WTC11 (cell line): ENCODE data around the gene STRA6. TPM values are rescaled to one million over a fixed set of nuclear protein-coding genes. Genes with fewer than 3 reads are reported as not detected.

Source experiments
- ATAC-seq: fragments of 200-7000 bp; cut with Tn5 transposase; 2 replicates; pipeline ENCODE4 v1.10.0; 2021; ENCODE audit warnings: mild to moderate bottlenecking, moderate library complexity
- CTCF ChIA-PET: fragments of 300-600 bp; sonication (Branson Sonifier 250); formaldehyde crosslinking; loops from one replicate; lab custom pipeline; 2021; ENCODE audit warnings: antibody characterized with exemption; lab: Charles Lee
- POLR2A ChIA-PET: fragments of 350-600 bp; sonication (Branson Sonifier 250); formaldehyde crosslinking; loops from one replicate; lab custom pipeline; 2021; ENCODE audit warnings: antibody characterized with exemption; lab: Charles Lee
- DNase-seq: peaks from one replicate; pipeline ENCODE4 v3.0.0; 2021; ENCODE audit warnings: low spot score
- H3K27ac Mint-ChIP-seq: 2 replicates; pipeline ENCODE4 v1.8.0; 2021; ENCODE audit warnings: mixed read lengths
- H3K27me3 Mint-ChIP-seq: 2 replicates; pipeline ENCODE4 v1.8.0; 2021; ENCODE audit warnings: low read depth, mild to moderate bottlenecking, moderate library complexity, mixed read lengths
- H3K36me3 Mint-ChIP-seq: 2 replicates; pipeline ENCODE4 v1.8.0; 2021; ENCODE audit warnings: mixed read lengths
- H3K4me1 Mint-ChIP-seq: 2 replicates; pipeline ENCODE4 v1.8.0; 2022; ENCODE audit warnings: mixed read lengths
- H3K4me3 Mint-ChIP-seq: 2 replicates; pipeline ENCODE4 v1.8.0; 2021; ENCODE audit warnings: mild to moderate bottlenecking, moderate library complexity, mixed read lengths
- H3K9me3 Mint-ChIP-seq: 2 replicates; pipeline ENCODE4 v1.8.0; 2021; ENCODE audit warnings: mixed read lengths
- CBFB ChIP-seq: sonication (generic); formaldehyde crosslinking; IDR thresholded peaks from 2 replicates; pipeline ENCODE4 v1.8.1; 2022; ENCODE audit warnings: mild to moderate bottlenecking, low read depth, missing genetic modification reagents
- ETV6 ChIP-seq: sonication (generic); formaldehyde crosslinking; IDR thresholded peaks from 2 replicates; pipeline ENCODE4 v1.8.1; 2022; ENCODE audit warnings: mild to moderate bottlenecking, missing genetic modification reagents
- FOXP1 ChIP-seq: sonication (generic); formaldehyde crosslinking; IDR thresholded peaks from 2 replicates; pipeline ENCODE4 v1.8.0; 2022; ENCODE audit warnings: missing genetic modification reagents, mild to moderate bottlenecking, moderate library complexity, borderline replicate concordance
- JUN ChIP-seq: sonication (generic); formaldehyde crosslinking; IDR thresholded peaks from 2 replicates; pipeline ENCODE4 v1.8.0; 2023; ENCODE audit warnings: mild to moderate bottlenecking, missing genetic modification reagents
- MXD4 ChIP-seq: fragments of 250-450 bp; sonication (Bioruptor Pico); IDR thresholded peaks from 2 replicates; pipeline ENCODE4 v1.8.0; 2021; ENCODE audit warnings: mild to moderate bottlenecking, moderate library complexity, borderline replicate concordance
- NFE2L1 ChIP-seq: sonication (generic); formaldehyde crosslinking; IDR thresholded peaks from 2 replicates; pipeline ENCODE4 v1.8.1; 2023; ENCODE audit warnings: missing genetic modification reagents
- PRRX2 ChIP-seq: fragments of 250-450 bp; sonication (Bioruptor Pico); IDR thresholded peaks from 2 replicates; pipeline ENCODE4 v1.8.0; 2021; ENCODE audit warnings: mild to moderate bottlenecking
- SMAD4 ChIP-seq: sonication (generic); formaldehyde crosslinking; IDR thresholded peaks from 2 replicates; pipeline ENCODE4 v1.8.0; 2022; ENCODE audit warnings: mild to moderate bottlenecking, missing genetic modification reagents
- TEAD1 ChIP-seq: sonication (generic); formaldehyde crosslinking; IDR thresholded peaks from 2 replicates; pipeline ENCODE4 v1.8.0; 2022; ENCODE audit warnings: mild to moderate bottlenecking, missing genetic modification reagents
- ZBTB21 ChIP-seq: sonication (generic); formaldehyde crosslinking; IDR thresholded peaks from 2 replicates; pipeline ENCODE4 v1.8.1; 2023; ENCODE audit warnings: mild to moderate bottlenecking, missing genetic modification reagents, borderline replicate concordance
- ZNF263 ChIP-seq: sonication (generic); formaldehyde crosslinking; IDR thresholded peaks from 2 replicates; pipeline ENCODE4 v1.8.1; 2022; ENCODE audit warnings: low read depth, mild to moderate bottlenecking, moderate library complexity, missing genetic modification reagents
- total RNA-seq: library from RNA; stranded (reverse); gene quantifications from 3 replicates; pipeline ENCODE4 v1.2.3, GENCODE V29; 2021
- TF ChIP-seq, protein P1 (sequence below): sonication (generic); formaldehyde crosslinking; IDR thresholded peaks from 2 replicates; pipeline ENCODE4 v1.8.1; 2023; ENCODE audit warnings: mild to moderate bottlenecking, missing genetic modification reagents, moderate library complexity
- TF ChIP-seq, protein P2 (sequence below): fragments of 250-450 bp; sonication (Bioruptor Pico); IDR thresholded peaks from 2 replicates; pipeline ENCODE4 v1.9.0; 2021; ENCODE audit warnings: mild to moderate bottlenecking
- TF ChIP-seq, protein P3 (sequence below): fragments of 250-450 bp; sonication (Bioruptor Pico); IDR thresholded peaks from 2 replicates; pipeline ENCODE4 v1.9.0; 2021; ENCODE audit warnings: mild to moderate bottlenecking, borderline replicate concordance
- TF ChIP-seq, protein P4 (sequence below): sonication (generic); formaldehyde crosslinking; IDR thresholded peaks from 2 replicates; pipeline ENCODE4 v1.8.1; 2022; ENCODE audit warnings: low read depth, mild to moderate bottlenecking, moderate library complexity, missing genetic modification reagents, borderline replicate concordance
- TF ChIP-seq, protein P5 (sequence below): sonication (generic); formaldehyde crosslinking; IDR thresholded peaks from 2 replicates; pipeline ENCODE4 v1.8.0; 2022; ENCODE audit warnings: mild to moderate bottlenecking, missing genetic modification reagents
- TF ChIP-seq, protein P6 (sequence below): sonication (generic); formaldehyde crosslinking; conservative IDR thresholded peaks from 2 replicates; pipeline ENCODE4 v1.8.1; 2022; ENCODE audit warnings: mild to moderate bottlenecking, missing genetic modification reagents
- TF ChIP-seq, protein P7 (sequence below): sonication (generic); formaldehyde crosslinking; IDR thresholded peaks from 2 replicates; pipeline ENCODE4 v1.8.1; 2023; ENCODE audit warnings: mild to moderate bottlenecking, moderate library complexity, missing genetic modification reagents
- TF ChIP-seq, protein P8 (sequence below): fragments of 200-600 bp; IDR thresholded peaks from 2 replicates; pipeline ENCODE4 v1.8.0; 2022; ENCODE audit warnings: antibody characterized with exemption

The STRA6 gene
- total RNA-seq, 1 experiment from 2014 or later = 23.2 TPM

DNA sequence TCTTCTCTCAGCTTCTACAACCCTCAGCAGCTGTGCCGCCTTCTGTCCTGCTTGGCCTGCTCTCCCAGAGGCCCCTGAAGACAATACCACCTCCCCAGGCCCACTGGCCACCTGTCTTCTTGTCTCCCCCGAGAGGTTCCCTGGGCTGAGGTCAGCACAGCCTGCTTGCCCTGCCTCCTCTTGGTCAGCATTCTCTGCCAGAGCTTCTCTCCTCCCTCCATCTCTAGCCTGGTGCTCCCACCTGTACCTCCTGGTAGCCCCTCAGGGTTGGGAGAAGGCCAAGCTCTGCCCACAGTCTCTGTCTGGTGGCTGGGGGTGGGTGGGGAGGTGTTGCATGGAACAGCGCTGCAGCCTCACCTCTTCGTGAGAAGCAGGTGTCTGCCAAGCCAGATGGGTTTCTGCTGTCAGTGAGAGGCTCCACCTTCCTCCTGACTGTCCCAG lies 34.7 kb downstream of the STRA6 start:
- peaks cover 3% of the 10 kb centered on the region; the same call in 1 of the 2 replicates for H3K27me3 Mint-ChIP-seq
- H3K4me3 Mint-ChIP-seq = no peak overlapping the region
- TF ChIP-seq, protein P1, sequence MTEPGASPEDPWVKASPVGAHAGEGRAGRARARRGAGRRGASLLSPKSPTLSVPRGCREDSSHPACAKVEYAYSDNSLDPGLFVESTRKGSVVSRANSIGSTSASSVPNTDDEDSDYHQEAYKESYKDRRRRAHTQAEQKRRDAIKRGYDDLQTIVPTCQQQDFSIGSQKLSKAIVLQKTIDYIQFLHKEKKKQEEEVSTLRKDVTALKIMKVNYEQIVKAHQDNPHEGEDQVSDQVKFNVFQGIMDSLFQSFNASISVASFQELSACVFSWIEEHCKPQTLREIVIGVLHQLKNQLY (CRISPR knock-in tag) = no peak
- TF ChIP-seq, protein P2, sequence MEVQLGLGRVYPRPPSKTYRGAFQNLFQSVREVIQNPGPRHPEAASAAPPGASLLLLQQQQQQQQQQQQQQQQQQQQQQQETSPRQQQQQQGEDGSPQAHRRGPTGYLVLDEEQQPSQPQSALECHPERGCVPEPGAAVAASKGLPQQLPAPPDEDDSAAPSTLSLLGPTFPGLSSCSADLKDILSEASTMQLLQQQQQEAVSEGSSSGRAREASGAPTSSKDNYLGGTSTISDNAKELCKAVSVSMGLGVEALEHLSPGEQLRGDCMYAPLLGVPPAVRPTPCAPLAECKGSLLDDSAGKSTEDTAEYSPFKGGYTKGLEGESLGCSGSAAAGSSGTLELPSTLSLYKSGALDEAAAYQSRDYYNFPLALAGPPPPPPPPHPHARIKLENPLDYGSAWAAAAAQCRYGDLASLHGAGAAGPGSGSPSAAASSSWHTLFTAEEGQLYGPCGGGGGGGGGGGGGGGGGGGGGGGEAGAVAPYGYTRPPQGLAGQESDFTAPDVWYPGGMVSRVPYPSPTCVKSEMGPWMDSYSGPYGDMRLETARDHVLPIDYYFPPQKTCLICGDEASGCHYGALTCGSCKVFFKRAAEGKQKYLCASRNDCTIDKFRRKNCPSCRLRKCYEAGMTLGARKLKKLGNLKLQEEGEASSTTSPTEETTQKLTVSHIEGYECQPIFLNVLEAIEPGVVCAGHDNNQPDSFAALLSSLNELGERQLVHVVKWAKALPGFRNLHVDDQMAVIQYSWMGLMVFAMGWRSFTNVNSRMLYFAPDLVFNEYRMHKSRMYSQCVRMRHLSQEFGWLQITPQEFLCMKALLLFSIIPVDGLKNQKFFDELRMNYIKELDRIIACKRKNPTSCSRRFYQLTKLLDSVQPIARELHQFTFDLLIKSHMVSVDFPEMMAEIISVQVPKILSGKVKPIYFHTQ = no peak
- TF ChIP-seq, protein P3, sequence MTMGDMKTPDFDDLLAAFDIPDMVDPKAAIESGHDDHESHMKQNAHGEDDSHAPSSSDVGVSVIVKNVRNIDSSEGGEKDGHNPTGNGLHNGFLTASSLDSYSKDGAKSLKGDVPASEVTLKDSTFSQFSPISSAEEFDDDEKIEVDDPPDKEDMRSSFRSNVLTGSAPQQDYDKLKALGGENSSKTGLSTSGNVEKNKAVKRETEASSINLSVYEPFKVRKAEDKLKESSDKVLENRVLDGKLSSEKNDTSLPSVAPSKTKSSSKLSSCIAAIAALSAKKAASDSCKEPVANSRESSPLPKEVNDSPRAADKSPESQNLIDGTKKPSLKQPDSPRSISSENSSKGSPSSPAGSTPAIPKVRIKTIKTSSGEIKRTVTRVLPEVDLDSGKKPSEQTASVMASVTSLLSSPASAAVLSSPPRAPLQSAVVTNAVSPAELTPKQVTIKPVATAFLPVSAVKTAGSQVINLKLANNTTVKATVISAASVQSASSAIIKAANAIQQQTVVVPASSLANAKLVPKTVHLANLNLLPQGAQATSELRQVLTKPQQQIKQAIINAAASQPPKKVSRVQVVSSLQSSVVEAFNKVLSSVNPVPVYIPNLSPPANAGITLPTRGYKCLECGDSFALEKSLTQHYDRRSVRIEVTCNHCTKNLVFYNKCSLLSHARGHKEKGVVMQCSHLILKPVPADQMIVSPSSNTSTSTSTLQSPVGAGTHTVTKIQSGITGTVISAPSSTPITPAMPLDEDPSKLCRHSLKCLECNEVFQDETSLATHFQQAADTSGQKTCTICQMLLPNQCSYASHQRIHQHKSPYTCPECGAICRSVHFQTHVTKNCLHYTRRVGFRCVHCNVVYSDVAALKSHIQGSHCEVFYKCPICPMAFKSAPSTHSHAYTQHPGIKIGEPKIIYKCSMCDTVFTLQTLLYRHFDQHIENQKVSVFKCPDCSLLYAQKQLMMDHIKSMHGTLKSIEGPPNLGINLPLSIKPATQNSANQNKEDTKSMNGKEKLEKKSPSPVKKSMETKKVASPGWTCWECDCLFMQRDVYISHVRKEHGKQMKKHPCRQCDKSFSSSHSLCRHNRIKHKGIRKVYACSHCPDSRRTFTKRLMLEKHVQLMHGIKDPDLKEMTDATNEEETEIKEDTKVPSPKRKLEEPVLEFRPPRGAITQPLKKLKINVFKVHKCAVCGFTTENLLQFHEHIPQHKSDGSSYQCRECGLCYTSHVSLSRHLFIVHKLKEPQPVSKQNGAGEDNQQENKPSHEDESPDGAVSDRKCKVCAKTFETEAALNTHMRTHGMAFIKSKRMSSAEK (CRISPR knock-in tag) = no peak
- TF ChIP-seq SMAD4 (CRISPR knock-in tag) = no peak
- TF ChIP-seq MXD4 (CRISPR knock-in tag) = no peak
- no peak for TF ChIP-seq ZNF263 (CRISPR knock-in tag)
- no peak for TF ChIP-seq FOXP1
- TF ChIP-seq JUN (CRISPR knock-in tag) = no peak
- TF ChIP-seq, protein P4, sequence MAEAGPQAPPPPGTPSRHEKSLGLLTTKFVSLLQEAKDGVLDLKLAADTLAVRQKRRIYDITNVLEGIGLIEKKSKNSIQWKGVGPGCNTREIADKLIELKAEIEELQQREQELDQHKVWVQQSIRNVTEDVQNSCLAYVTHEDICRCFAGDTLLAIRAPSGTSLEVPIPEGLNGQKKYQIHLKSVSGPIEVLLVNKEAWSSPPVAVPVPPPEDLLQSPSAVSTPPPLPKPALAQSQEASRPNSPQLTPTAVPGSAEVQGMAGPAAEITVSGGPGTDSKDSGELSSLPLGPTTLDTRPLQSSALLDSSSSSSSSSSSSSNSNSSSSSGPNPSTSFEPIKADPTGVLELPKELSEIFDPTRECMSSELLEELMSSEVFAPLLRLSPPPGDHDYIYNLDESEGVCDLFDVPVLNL (CRISPR knock-in tag) = no peak
- no peak for TF ChIP-seq ZBTB21 (CRISPR knock-in tag)
- no peak for TF ChIP-seq TEAD1 (CRISPR knock-in tag)
- TF ChIP-seq, protein P5, sequence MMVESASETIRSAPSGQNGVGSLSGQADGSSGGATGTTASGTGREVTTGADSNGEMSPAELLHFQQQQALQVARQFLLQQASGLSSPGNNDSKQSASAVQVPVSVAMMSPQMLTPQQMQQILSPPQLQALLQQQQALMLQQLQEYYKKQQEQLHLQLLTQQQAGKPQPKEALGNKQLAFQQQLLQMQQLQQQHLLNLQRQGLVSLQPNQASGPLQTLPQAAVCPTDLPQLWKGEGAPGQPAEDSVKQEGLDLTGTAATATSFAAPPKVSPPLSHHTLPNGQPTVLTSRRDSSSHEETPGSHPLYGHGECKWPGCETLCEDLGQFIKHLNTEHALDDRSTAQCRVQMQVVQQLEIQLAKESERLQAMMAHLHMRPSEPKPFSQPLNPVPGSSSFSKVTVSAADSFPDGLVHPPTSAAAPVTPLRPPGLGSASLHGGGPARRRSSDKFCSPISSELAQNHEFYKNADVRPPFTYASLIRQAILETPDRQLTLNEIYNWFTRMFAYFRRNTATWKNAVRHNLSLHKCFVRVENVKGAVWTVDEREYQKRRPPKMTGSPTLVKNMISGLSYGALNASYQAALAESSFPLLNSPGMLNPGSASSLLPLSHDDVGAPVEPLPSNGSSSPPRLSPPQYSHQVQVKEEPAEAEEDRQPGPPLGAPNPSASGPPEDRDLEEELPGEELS (CRISPR knock-in tag) = no peak
- TF ChIP-seq NFE2L1 (CRISPR knock-in tag) = no peak
- TF ChIP-seq, protein P6, sequence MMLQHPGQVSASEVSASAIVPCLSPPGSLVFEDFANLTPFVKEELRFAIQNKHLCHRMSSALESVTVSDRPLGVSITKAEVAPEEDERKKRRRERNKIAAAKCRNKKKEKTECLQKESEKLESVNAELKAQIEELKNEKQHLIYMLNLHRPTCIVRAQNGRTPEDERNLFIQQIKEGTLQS (CRISPR knock-in tag) = no peak
- no peak for TF ChIP-seq ETV6 (CRISPR knock-in tag)
- TF ChIP-seq PRRX2 (CRISPR knock-in tag) = no peak
- TF ChIP-seq, protein P7, sequence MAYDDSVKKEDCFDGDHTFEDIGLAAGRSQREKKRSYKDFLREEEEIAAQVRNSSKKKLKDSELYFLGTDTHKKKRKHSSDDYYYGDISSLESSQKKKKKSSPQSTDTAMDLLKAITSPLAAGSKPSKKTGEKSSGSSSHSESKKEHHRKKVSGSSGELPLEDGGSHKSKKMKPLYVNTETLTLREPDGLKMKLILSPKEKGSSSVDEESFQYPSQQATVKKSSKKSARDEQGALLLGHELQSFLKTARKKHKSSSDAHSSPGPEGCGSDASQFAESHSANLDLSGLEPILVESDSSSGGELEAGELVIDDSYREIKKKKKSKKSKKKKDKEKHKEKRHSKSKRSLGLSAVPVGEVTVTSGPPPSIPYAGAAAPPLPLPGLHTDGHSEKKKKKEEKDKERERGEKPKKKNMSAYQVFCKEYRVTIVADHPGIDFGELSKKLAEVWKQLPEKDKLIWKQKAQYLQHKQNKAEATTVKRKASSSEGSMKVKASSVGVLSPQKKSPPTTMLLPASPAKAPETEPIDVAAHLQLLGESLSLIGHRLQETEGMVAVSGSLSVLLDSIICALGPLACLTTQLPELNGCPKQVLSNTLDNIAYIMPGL (CRISPR knock-in tag) = no peak
- TF ChIP-seq, protein P8, sequence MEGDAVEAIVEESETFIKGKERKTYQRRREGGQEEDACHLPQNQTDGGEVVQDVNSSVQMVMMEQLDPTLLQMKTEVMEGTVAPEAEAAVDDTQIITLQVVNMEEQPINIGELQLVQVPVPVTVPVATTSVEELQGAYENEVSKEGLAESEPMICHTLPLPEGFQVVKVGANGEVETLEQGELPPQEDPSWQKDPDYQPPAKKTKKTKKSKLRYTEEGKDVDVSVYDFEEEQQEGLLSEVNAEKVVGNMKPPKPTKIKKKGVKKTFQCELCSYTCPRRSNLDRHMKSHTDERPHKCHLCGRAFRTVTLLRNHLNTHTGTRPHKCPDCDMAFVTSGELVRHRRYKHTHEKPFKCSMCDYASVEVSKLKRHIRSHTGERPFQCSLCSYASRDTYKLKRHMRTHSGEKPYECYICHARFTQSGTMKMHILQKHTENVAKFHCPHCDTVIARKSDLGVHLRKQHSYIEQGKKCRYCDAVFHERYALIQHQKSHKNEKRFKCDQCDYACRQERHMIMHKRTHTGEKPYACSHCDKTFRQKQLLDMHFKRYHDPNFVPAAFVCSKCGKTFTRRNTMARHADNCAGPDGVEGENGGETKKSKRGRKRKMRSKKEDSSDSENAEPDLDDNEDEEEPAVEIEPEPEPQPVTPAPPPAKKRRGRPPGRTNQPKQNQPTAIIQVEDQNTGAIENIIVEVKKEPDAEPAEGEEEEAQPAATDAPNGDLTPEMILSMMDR = no peak
- TF ChIP-seq CBFB = no peak
- H3K36me3 Mint-ChIP-seq = no peaks in the 10 kb centered on the region
- ChIA-PET POLR2A (no interaction called here), CTCF (no interaction called here)
- DNase-seq (no peak), ATAC-seq (no peak; the same call in 1 of the 2 replicates)
- H3K4me1 Mint-ChIP-seq = peaks cover 17% of the 10 kb centered on the region
- H3K27ac Mint-ChIP-seq = no peak overlapping the region
- peaks cover 9% of the 10 kb centered on the region for H3K9me3 Mint-ChIP-seq
